ENCODE results near the gene FOXN3. TPM values are rescaled to one million over a fixed set of nuclear protein-coding genes. Genes with fewer than 3 reads are reported as not detected.
"Not testable (repeated sequence)": the region's sequence is repeated elsewhere in the genome, so short reads cannot be mapped to it uniquely, and the experiment has no call there.

FOXN3 gene
- total RNA-seq, 1 donor: 105 TPM

GRCh38 chr14:89151693-89152092 lies 265.3 kb downstream of the FOXN3 start:
- H3K4me1 ChIP-seq (ENCODE audit: insufficient read depth, low read length); H3K4me3 ChIP-seq (ENCODE audit: low read length); H3K27me3 ChIP-seq (ENCODE audit: insufficient read depth, low read length): not testable (repeated sequence)
- H3K9me3 ChIP-seq (ENCODE audit: low read depth, low read length): peaks cover 10% of the 10 kb centered on the region

GRCh38 chr14:89146274-89146673 lies 270.8 kb downstream of the FOXN3 start:
- H3K27me3 ChIP-seq (ENCODE audit: insufficient read depth, low read length): no peaks in the 10 kb centered on the region
- H3K9me3 ChIP-seq (ENCODE audit: low read depth, low read length): no peaks in the 10 kb centered on the region
- H3K4me3 ChIP-seq (ENCODE audit: low read length): no peak overlapping the region
- H3K4me1 ChIP-seq (ENCODE audit: insufficient read depth, low read length): no peaks in the 10 kb centered on the region

DNA sequence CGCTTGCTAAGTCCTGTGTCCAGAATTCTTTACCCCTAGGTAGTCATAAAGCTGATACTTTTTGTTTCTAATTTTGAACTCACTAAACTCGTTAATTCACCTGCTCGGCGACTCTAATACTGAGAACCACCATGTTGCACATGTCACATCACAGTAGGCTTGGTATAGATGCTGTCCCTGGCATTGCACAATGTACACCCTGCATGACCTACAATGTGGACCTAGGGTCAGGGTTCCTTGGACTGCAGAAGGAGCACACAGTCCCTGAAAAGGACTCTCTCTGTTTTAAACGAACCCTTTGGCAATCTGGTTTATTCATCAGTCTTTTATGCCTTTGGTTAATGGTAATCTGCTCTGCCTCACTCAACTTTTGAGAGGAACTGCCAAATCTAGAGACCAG lies 272.4 kb downstream of the FOXN3 start:
- Histone ChIP-seq H3K9me3 (ENCODE audit: low read depth, low read length) (no peaks in the 10 kb centered on the region), H3K27me3 (ENCODE audit: insufficient read depth, low read length) (no peaks in the 10 kb centered on the region), H3K4me3 (ENCODE audit: low read length) (no peak overlapping the region), H3K4me1 (ENCODE audit: insufficient read depth, low read length) (no peaks in the 10 kb centered on the region)

- Histone ChIP-seq H3K4me3 (ENCODE audit: low read length) (no peak overlapping the region), H3K4me1 (ENCODE audit: insufficient read depth, low read length) (no peaks in the 10 kb centered on the region), H3K9me3 (ENCODE audit: low read depth, low read length) (no peaks in the 10 kb centered on the region), H3K27me3 (ENCODE audit: insufficient read depth, low read length) (no peaks in the 10 kb centered on the region)
Measured at GRCh38 chr14:89144066-89144465, 273.0 kb downstream of the FOXN3 start.

DNA sequence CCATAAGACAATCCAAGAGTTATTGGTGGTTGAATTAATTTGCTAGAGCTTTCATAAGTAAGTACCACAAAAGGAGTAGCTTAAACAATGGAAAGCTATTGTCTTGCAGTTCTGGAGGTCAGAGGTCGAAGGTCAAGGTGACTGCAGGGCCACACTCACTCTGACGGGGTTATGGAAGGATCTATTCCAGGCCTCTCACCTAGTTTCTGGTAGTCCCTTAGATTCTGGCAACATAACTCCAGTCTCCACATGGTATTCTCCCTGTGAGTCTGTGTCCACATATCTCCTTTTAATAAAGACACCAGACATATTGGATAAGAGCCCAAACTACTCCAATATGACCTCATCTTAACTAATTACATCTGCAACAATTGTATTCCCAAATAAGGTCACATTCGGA lies 273.4 kb downstream of the FOXN3 start:
- Histone ChIP-seq H3K4me3 (ENCODE audit: low read length) (no peak overlapping the region), H3K27me3 (ENCODE audit: insufficient read depth, low read length) (no peaks in the 10 kb centered on the region), H3K4me1 (ENCODE audit: insufficient read depth, low read length) (no peaks in the 10 kb centered on the region), H3K9me3 (ENCODE audit: low read depth, low read length) (no peaks in the 10 kb centered on the region)

GRCh38 chr14:89142366-89142765 lies 274.7 kb downstream of the FOXN3 start:
- no peak overlapping the region for H3K4me3 ChIP-seq (ENCODE audit: low read length)
- no peaks in the 10 kb centered on the region for H3K27me3 ChIP-seq (ENCODE audit: insufficient read depth, low read length)
- H3K9me3 ChIP-seq (ENCODE audit: low read depth, low read length): no peaks in the 10 kb centered on the region
- peaks cover under 1% of the 10 kb centered on the region for H3K4me1 ChIP-seq (ENCODE audit: insufficient read depth, low read length)

DNA sequence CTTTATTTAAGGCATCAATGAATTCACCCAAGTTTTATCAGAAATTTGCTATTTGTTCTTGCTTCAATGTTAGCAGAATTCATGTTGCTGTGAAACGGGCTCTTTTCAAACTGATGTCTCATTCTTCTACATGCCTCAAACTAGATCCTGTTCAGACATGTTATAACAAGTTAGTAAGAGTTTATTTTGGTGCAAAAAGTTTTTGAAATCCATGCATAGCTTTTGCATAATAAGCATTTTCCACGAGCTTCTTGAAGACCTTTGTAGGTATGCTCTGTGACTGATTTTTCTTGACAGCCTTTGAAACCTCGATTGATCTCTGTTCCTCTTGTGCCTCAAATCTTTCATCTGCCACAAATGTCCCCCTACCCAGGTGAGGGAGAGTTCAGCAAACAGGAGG lies 275.2 kb downstream of the FOXN3 start:
- Histone ChIP-seq H3K27me3 (ENCODE audit: insufficient read depth, low read length) (no peaks in the 10 kb centered on the region), H3K4me1 (ENCODE audit: insufficient read depth, low read length) (peaks cover 5% of the 10 kb centered on the region), H3K4me3 (ENCODE audit: low read length) (no peak overlapping the region), H3K9me3 (ENCODE audit: low read depth, low read length) (peaks cover 2% of the 10 kb centered on the region)

DNA sequence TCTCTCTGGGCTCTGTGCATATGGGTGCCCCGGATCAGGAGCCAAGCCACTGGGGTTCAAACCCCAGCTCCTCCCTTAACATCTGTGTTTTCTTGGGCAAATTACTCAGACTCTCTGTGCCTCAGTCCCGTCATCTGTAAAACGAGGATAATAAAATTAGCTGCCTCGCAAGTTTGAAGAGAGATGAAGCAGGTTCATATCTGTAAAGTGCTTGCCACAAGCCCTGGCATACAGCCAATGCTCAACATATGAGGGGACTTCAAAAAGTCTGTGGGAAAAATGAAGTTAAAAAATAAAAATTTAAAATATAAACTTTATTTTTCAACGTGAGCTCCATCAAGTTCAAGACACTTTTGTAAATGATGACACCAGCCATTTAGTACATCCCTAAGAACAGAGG lies 276.7 kb downstream of the FOXN3 start:
- Histone ChIP-seq H3K4me3 (ENCODE audit: low read length) (no peak overlapping the region), H3K4me1 (ENCODE audit: insufficient read depth, low read length) (peaks cover 5% of the 10 kb centered on the region), H3K27me3 (ENCODE audit: insufficient read depth, low read length) (no peaks in the 10 kb centered on the region), H3K9me3 (ENCODE audit: low read depth, low read length) (peaks cover 11% of the 10 kb centered on the region)

DNA sequence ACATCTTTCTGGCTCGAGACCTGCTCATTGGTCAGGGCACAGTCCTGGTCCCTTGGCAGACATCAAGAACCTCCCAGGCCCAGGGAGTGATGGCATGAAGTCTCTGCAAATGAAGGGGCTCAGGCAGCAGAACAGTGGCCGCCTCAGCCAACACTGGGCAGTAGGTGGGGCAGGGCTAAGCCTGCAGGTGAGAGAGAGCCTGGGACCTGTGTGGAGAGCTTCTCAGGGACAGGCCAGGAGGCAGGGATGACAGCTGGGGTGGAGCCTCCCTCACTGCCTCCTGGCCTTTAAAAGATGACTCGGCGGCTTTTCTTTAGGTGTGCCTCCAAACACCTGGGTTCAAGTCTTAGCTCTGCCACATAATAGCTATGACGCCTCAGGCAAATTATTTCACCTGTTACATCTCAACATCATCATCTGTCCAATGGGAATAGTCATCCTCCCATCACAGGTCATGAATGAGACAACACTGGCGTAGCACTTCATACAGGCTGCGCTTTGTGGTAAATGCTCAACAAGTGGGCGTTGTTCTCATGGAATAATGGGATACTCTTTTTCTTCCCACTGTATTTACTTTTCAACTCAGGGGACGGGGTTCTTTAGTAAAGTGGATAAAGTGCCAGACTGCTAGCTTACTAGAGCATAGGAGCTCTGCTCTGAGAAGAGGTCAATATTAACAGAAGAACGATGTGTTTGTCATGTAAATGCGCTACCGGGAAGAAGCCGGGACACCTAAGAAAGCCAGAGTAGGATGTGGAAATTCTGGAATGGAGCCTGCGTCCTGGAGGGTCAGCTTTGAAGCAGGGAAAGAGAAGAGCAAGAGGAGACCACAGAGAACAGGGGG lies 277.4 kb downstream of the FOXN3 start:
- Histone ChIP-seq H3K9me3 (ENCODE audit: low read depth, low read length) (peaks cover 11% of the 10 kb centered on the region), H3K4me3 (ENCODE audit: low read length) (no peak overlapping the region), H3K4me1 (ENCODE audit: insufficient read depth, low read length) (peaks cover 5% of the 10 kb centered on the region), H3K27me3 (ENCODE audit: insufficient read depth, low read length) (no peaks in the 10 kb centered on the region)

DNA sequence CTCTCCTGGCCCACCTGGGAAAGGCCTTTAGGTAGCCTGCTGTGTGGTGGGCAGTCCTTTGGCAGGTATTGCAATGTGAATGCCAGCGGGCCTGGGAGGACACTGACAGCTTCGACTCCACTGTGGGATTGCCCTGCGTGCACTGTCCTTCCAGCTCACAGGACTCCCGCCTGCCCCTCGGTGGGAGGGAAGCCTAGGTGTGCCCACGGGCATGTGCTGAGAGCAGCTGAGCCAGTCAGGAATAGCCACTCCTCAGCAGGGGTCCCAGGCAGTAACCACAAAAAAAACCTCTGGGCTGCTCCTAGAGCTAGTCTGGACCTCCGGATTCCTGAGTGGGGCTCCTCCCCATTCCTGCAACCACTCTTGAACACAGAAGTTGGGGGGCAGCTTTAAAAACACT lies 278.2 kb downstream of the FOXN3 start:
- Histone ChIP-seq H3K9me3 (ENCODE audit: low read depth, low read length) (peaks cover 11% of the 10 kb centered on the region), H3K4me1 (ENCODE audit: insufficient read depth, low read length) (peaks cover 5% of the 10 kb centered on the region), H3K4me3 (ENCODE audit: low read length) (no peak overlapping the region), H3K27me3 (ENCODE audit: insufficient read depth, low read length) (no peaks in the 10 kb centered on the region)

DNA sequence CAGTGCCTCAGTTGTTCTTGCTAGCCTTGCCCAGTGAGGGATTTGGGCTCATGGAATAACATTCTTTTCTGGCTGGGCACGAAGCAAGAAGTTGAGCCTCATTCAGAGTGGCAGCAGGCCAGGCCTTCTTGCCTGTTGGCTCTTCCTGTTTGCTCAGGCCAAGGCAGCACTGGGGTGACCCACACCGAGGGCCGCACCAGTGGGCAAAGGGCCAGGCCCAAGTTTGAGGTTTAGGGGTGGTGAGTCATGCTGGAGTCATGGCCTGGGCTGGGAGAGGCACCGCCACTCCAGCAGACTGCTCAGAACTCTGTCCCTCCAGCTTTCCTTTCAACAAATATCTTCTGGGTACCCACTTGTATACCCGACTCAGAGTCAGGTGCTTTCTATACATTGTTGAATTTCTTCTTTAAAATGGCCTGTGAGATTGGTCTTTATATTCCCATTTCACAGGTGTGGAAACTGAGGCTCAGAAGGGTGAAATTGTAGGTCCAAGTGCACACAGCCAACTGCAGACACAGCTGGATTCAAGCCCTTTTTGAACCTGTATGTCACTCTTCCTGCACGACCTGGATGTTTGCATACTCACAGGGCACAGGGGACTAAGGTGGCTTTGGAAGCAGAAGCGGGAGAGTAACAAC lies 279.4 kb downstream of the FOXN3 start:
- H3K9me3 ChIP-seq (ENCODE audit: low read depth, low read length): peaks cover 11% of the 10 kb centered on the region
- H3K4me3 ChIP-seq (ENCODE audit: low read length): no peak overlapping the region
- H3K4me1 ChIP-seq (ENCODE audit: insufficient read depth, low read length): peaks cover 5% of the 10 kb centered on the region
- H3K27me3 ChIP-seq (ENCODE audit: insufficient read depth, low read length): no peaks in the 10 kb centered on the region

DNA sequence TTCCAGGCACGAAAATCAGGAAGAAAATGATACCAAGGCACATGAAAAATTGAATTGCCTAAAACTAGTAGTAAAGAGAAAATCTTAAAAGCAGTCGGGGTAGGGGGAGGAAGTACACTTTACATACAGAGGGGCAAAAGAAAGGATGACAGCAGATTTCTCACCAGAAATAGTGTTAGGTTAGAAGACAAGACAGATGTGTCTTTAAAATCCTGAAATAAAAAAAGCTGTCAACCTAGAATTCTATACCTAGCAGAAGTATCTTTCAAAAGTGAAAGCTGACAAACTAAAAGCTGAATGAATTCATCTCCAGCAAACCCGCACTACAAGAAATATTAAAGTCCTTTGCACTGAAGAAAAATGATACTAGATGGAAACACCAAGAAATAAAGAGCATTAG lies 280.4 kb downstream of the FOXN3 start:
- H3K27me3 ChIP-seq (ENCODE audit: insufficient read depth, low read length): no peaks in the 10 kb centered on the region
- H3K9me3 ChIP-seq (ENCODE audit: low read depth, low read length): peaks cover 11% of the 10 kb centered on the region
- no peak overlapping the region for H3K4me3 ChIP-seq (ENCODE audit: low read length)
- H3K4me1 ChIP-seq (ENCODE audit: insufficient read depth, low read length): peaks cover 5% of the 10 kb centered on the region

- Histone ChIP-seq H3K4me3 (ENCODE audit: low read length) (no peak overlapping the region), H3K4me1 (ENCODE audit: insufficient read depth, low read length) (peaks cover 5% of the 10 kb centered on the region), H3K9me3 (ENCODE audit: low read depth, low read length) (peaks cover 11% of the 10 kb centered on the region), H3K27me3 (ENCODE audit: insufficient read depth, low read length) (no peaks in the 10 kb centered on the region)
Measured at GRCh38 chr14:89134640-89135039, 282.4 kb downstream of the FOXN3 start.

DNA sequence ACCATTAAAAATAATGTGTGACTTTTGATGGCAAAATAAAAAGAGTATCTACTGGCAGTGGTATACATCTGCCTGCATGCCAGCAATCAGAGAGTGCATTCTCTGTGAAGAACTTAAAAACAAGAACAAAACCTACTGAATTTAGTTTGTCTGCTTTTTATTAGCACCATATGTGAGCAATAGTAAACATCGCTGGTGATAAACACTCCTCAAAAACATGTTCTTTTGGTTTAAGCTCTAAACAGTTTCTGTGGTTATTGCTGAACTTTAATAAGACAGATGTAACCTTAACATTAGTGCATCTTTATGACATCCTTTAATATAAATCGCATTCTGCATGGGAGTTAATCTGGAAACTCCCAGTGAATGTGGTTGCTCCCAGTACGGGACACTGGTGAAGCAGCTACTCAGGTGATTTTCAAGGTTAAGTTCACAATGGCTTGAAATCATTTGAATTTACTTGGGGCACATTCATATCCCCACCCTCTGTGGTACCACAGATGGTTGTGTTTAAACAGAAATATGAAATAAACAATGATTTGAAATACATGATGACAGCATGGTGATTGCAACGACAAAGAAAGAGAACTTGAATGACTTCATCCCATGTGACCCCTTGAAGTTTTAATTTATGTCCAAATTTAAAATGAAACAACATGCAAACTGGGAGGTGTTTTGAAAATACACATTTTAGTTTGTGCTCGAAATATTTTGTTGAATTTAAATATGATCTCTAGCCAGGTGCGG lies 285.9 kb downstream of the FOXN3 start:
- no peak overlapping the region for H3K4me3 ChIP-seq (ENCODE audit: low read length)
- peaks cover 2% of the 10 kb centered on the region for H3K9me3 ChIP-seq (ENCODE audit: low read depth, low read length)
- no peaks in the 10 kb centered on the region for H3K4me1 ChIP-seq (ENCODE audit: insufficient read depth, low read length)
- H3K27me3 ChIP-seq (ENCODE audit: insufficient read depth, low read length): no peaks in the 10 kb centered on the region

DNA sequence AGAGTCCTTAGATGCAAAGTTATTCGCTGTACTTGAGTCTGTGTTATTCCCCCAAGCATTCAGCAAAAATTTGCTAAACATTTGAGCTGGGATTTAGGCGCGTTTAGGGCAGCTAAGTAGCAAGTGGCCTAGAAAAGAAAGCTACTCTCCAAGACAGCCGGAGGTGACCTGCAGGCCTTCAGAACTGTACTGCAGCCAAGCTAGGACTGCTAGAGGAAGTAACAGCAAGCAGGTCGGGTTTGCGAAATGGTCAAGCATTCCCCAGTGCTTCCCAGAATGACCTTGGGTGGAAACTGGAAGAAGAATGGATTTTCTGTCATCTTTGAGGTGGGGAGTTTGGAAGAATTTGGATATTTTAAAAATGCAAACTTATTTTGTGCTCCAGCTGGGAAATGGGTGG lies 287.5 kb downstream of the FOXN3 start:
- no peak overlapping the region for H3K4me3 ChIP-seq (ENCODE audit: low read length)
- no peaks in the 10 kb centered on the region for H3K9me3 ChIP-seq (ENCODE audit: low read depth, low read length)
- H3K4me1 ChIP-seq (ENCODE audit: insufficient read depth, low read length): no peaks in the 10 kb centered on the region
- H3K27me3 ChIP-seq (ENCODE audit: insufficient read depth, low read length): no peaks in the 10 kb centered on the region

Data from mononuclear cell (primary cell).